ENCODE measurements around the gene ADH1A. TPM values are rescaled to one million over a fixed set of nuclear protein-coding genes. Genes with fewer than 3 reads are reported as not detected.
A peak's percentile ranks its signal among the peaks of the same experiment; 100 is the strongest.

The ADH1A gene
- total RNA-seq, 1 donor from 2014 or later: not detected

DNA sequence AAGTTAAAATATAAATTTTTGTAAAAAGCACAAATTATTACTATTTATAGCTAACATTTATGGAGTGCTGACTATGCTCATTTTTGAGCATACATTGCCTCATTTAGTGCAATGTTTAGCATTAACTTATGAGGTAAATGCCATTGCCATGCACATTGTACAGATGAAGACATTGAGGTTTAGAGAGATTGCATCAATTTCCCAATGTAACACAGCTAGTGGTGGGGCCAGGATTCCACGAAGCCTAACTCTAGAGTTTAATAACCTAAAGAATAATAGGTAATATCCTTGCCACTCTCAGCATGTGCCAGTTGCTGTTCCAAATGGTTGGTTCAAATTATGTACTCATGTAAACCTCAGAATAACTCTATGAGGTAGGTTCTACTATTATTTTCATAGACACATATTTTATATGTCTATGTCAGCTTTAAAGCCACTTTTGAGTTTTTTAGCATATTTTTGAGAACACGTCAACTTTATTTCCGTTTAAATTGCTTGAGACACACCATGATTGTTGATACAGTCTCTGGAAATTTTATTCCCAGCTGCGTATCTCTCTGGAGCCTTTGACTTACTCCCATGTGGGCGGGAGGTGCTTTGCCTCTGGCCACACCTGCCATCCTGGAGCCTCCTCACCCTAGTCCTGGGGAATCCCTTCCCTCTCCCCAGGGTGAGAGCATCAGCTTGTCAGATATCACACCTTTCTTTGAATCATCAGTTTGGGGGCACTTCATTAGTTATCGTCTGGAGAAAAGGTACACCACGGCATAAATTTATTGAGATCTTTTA is 10.8 kb upstream of the ADH1A start:
- peak overlapping the region; percentile 81 to 88 for H3K27ac ChIP-seq

DNA sequence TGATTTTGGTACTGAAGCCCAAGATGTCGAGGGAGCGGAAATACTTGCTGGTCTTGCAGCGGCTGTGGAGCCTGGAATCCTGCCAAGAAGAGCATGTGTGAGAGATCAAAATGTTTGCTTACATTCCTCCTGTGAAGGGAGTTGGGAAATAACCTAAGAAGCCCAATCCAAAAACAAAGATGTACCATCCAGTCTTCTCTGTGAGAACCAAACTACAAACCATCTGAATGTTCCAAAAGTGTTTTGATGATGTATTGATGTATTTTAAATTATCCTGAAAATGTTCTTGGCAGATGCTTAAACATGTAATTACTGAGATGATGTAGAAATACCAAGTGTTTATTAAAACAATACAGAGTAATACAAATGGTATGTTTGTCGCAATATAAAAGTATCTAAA is 10.1 kb upstream of the ADH1A start:
- H3K4me1 ChIP-seq: peaks cover 3 to 16% of the 10 kb centered on the region in 2 donors
- DNase-seq (ENCODE audit: low spot score in 2 of 2): peak in 1 of 2 donors; percentile 93
- H3K27ac ChIP-seq: peak overlapping the region; percentile 81 to 88
- no peaks in the 10 kb centered on the region for H3K36me3 ChIP-seq
- no peaks in the 10 kb centered on the region for H3K27me3 ChIP-seq
- TF ChIP-seq, protein P1, sequence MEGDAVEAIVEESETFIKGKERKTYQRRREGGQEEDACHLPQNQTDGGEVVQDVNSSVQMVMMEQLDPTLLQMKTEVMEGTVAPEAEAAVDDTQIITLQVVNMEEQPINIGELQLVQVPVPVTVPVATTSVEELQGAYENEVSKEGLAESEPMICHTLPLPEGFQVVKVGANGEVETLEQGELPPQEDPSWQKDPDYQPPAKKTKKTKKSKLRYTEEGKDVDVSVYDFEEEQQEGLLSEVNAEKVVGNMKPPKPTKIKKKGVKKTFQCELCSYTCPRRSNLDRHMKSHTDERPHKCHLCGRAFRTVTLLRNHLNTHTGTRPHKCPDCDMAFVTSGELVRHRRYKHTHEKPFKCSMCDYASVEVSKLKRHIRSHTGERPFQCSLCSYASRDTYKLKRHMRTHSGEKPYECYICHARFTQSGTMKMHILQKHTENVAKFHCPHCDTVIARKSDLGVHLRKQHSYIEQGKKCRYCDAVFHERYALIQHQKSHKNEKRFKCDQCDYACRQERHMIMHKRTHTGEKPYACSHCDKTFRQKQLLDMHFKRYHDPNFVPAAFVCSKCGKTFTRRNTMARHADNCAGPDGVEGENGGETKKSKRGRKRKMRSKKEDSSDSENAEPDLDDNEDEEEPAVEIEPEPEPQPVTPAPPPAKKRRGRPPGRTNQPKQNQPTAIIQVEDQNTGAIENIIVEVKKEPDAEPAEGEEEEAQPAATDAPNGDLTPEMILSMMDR (IDR thresholded peaks at IDR 0.05): no peak
- intact Hi-C loops (cut with DNase I): loop anchor here (2.0 to 10.0 kb wide), 6 partner anchors 24 to 262 kb away; no protein-coding TSS in a partner anchor
- H3K9me3 ChIP-seq: peaks cover 7 to 18% of the 10 kb centered on the region in 2 donors
- no peak overlapping the region for H3K4me3 ChIP-seq

More for the DNA sequence above, 10.8 kb upstream of the ADH1A start:
- Histone ChIP-seq H3K4me3 (no peak overlapping the region), H3K9me3 (peaks cover 7 to 17% of the 10 kb centered on the region in 2 donors), H3K27me3 (no peaks in the 10 kb centered on the region), H3K36me3 (no peaks in the 10 kb centered on the region), H3K4me1 (peaks cover 3 to 16% of the 10 kb centered on the region in 2 donors)
- intact Hi-C loops (cut with DNase I): loop anchor here (2.0 to 10.0 kb wide), 6 partner anchors 23 to 261 kb away; no protein-coding TSS in a partner anchor
- DNase-seq (ENCODE audit: low spot score in 2 of 2): peak in 1 of 2 donors; percentile 65
- TF ChIP-seq, protein P1 (IDR thresholded peaks at IDR 0.05): no peak

GRCh38 chr4:99293357-99293756 is 2.6 kb upstream of the ADH1A start:
- intact Hi-C loops (cut with DNase I): loop anchor here (10.0 kb wide), 1 partner anchor 359 kb away; no protein-coding TSS in a partner anchor
- TF ChIP-seq, protein P1 (IDR thresholded peaks at IDR 0.05): no peak
- Histone ChIP-seq H3K9me3 (peaks cover 0 to 11% of the 10 kb centered on the region in 2 donors), H3K4me3 (no peak overlapping the region), H3K27ac (no peak overlapping the region), H3K36me3 (no peaks in the 10 kb centered on the region), H3K27me3 (no peaks in the 10 kb centered on the region), H3K4me1 (peaks cover 0 to 2% of the 10 kb centered on the region in 2 donors)
- DNase-seq (ENCODE audit: low spot score in 2 of 2): no peak

DNA sequence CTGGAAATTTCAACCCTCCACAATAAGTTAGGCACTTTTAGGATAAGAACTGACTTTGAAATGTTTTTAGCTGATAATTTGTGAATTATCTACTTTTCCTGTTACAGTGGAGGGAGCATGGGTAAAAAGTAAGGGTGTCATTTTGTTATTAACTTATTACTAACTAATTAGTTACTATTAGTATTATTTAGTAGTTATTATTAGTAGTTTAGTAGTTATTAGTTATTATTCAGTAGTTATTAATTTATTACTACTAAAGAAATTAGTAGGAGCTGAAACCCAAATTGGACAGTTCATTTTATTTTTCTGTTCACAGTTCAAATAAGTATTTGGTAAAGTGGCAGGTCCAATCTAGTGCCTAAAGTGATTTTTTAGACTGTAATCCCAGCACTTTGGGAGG is 5.4 kb downstream of the ADH1A start:
- H3K27ac ChIP-seq: peak overlapping the region; percentile 21 to 23
- intact Hi-C loops (cut with DNase I): no loop called here
- TF ChIP-seq, protein P1 (IDR thresholded peaks at IDR 0.05): no peak
- H3K27me3 ChIP-seq: no peaks in the 10 kb centered on the region
- H3K4me3 ChIP-seq: no peak overlapping the region
- no peaks in the 10 kb centered on the region for H3K9me3 ChIP-seq
- DNase-seq (ENCODE audit: low spot score in 2 of 2): no peak
- H3K36me3 ChIP-seq: no peaks in the 10 kb centered on the region
- H3K4me1 ChIP-seq: peaks cover 0 to 4% of the 10 kb centered on the region in 2 donors

- no peak overlapping the region for H3K27ac ChIP-seq
- peaks cover 0 to 4% of the 10 kb centered on the region in 2 donors for H3K4me1 ChIP-seq
- H3K9me3 ChIP-seq: no peaks in the 10 kb centered on the region
- no peaks in the 10 kb centered on the region for H3K36me3 ChIP-seq
- TF ChIP-seq, protein P1 (IDR thresholded peaks at IDR 0.05): no peak
- H3K27me3 ChIP-seq: no peaks in the 10 kb centered on the region
- no peak for DNase-seq (ENCODE audit: low spot score in 2 of 2)
- no peak overlapping the region for H3K4me3 ChIP-seq
- intact Hi-C loops (cut with DNase I): no loop called here
Measured at GRCh38 chr4:99282731-99283130, 8.1 kb downstream of the ADH1A start.

Data from ascending aorta (tissue), 2 donors.